Rectal smooth muscle tissue (tissue), 1 donor: ENCODE results near the gene CHP1.
"Not testable (repeated sequence)": the region's sequence is repeated elsewhere in the genome, so short reads cannot be mapped to it uniquely, and the experiment has no call there.

Experiments
- H3K27ac ChIP-seq: one replicate; pipeline ENCODE4 v1.7.0; 2013; ENCODE audit warnings: low read depth, low read length, inconsistent platforms
- H3K27me3 ChIP-seq: one replicate; pipeline ENCODE4 v1.7.0; 2013; ENCODE audit warnings: low read length; ENCODE audit not compliant: control insufficient read depth, insufficient read depth
- H3K36me3 ChIP-seq: one replicate; pipeline ENCODE4 v1.7.0; 2013; ENCODE audit warnings: low read length; ENCODE audit not compliant: control insufficient read depth, insufficient read depth
- H3K4me1 ChIP-seq: one replicate; pipeline ENCODE4 v1.7.0; 2013; ENCODE audit warnings: low read length; ENCODE audit not compliant: control insufficient read depth, insufficient read depth
- H3K4me3 ChIP-seq: one replicate; pipeline ENCODE4 v1.7.0; 2013; ENCODE audit warnings: low read length
- H3K9ac ChIP-seq: one replicate; pipeline ENCODE4 v1.7.0; 2013; ENCODE audit warnings: low read length

The CHP1 gene

GRCh38 chr15:41284427-41285177 is 53.5 kb downstream of the CHP1 start:
- peak overlapping the region; percentile 95 for H3K9ac ChIP-seq
- H3K4me1 ChIP-seq = peaks cover 5% of the 10 kb centered on the region
- H3K27ac ChIP-seq = peak overlapping the region; percentile 92
- peaks cover 7% of the 10 kb centered on the region for H3K36me3 ChIP-seq
- H3K4me3 ChIP-seq = peak overlapping the region; percentile 96
- H3K27me3 ChIP-seq = no peaks in the 10 kb centered on the region

GRCh38 chr15:41285285-41285684 is 54.2 kb downstream of the CHP1 start:
- Histone ChIP-seq H3K4me3 (peak overlapping the region; percentile 96), H3K27me3 (no peaks in the 10 kb centered on the region), H3K36me3 (peaks cover 5% of the 10 kb centered on the region), H3K4me1 (peaks cover 5% of the 10 kb centered on the region), H3K9ac (no peak overlapping the region), H3K27ac (no peak overlapping the region)

GRCh38 chr15:41286665-41287333 is 55.7 kb downstream of the CHP1 start:
- H3K27me3 ChIP-seq = no peaks in the 10 kb centered on the region
- peaks cover 5% of the 10 kb centered on the region for H3K4me1 ChIP-seq
- no peak overlapping the region for H3K4me3 ChIP-seq
- no peak overlapping the region for H3K27ac ChIP-seq
- H3K9ac ChIP-seq = no peak overlapping the region
- H3K36me3 ChIP-seq = peaks cover 5% of the 10 kb centered on the region

- H3K4me1 ChIP-seq = peaks cover 5% of the 10 kb centered on the region
- H3K9ac ChIP-seq = no peak overlapping the region
- H3K27me3 ChIP-seq = no peaks in the 10 kb centered on the region
- peaks cover 5% of the 10 kb centered on the region for H3K36me3 ChIP-seq
- H3K27ac ChIP-seq = no peak overlapping the region
- H3K4me3 ChIP-seq = no peak overlapping the region
Observed at GRCh38 chr15:41288464-41288863, 57.4 kb downstream of the CHP1 start.

DNA sequence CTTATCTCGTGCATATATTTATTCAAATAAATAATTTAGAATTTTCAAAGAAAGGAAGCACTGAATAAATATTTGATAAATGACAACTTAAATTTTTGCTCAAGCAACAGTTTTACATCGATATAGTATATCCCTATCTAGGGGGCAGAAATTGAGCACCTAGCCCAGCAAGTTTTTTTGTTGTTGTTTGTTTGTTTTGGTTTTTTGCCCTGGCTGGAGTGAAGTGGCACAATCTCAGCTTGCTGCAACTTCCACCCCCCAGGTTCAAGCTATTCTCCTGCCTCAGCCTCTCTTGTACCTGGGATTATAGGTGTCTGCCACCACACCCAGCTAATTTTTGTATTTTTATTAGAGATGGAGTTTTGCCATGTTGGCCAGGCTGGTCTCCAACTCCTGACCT is 58.9 kb downstream of the CHP1 start:
- Histone ChIP-seq H3K9ac (no peak overlapping the region), H3K4me3 (no peak overlapping the region), H3K27me3 (no peaks in the 10 kb centered on the region), H3K4me1 (peaks cover 5% of the 10 kb centered on the region), H3K36me3 (peaks cover 5% of the 10 kb centered on the region), H3K27ac (no peak overlapping the region)

DNA sequence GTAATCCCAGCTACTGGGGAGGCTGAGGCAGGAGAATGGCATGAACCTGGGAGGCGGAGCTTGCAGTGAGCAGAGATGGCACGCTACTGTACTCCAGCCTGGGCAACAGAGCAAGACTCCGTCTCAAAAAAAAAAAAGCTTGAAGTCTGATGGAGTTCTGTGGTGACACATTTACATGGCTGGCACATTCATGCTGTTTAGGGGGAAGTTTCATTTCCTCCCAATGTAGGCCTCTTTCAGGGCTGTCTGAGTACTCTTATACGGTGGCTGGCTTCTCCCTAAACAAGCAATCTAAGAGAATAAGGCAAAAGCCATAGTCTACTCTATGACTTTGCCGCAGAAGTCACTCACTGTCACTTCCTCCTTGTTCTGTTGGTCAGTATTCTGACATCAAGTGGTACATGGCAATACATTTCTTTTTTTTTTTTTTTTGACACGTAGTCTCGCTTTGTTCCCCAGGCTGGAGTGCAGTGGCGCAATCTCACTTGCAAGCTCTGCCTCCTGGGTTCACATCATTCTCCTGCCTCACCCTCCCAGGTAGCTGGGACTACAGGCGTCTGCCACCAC is 60.1 kb downstream of the CHP1 start:
- no peak overlapping the region for H3K9ac ChIP-seq
- H3K4me3 ChIP-seq = no peak overlapping the region
- H3K27me3 ChIP-seq = no peaks in the 10 kb centered on the region
- H3K27ac ChIP-seq = no peak overlapping the region
- H3K4me1 ChIP-seq = no peaks in the 10 kb centered on the region
- peaks cover 5% of the 10 kb centered on the region for H3K36me3 ChIP-seq

GRCh38 chr15:41292521-41292920 is 61.5 kb downstream of the CHP1 start:
- Histone ChIP-seq H3K4me1 (no peaks in the 10 kb centered on the region), H3K27me3 (no peaks in the 10 kb centered on the region), H3K27ac (no peak overlapping the region), H3K4me3 (no peak overlapping the region), H3K9ac (no peak overlapping the region), H3K36me3 (peaks cover 5% of the 10 kb centered on the region)

- H3K27me3 ChIP-seq, H3K4me1 ChIP-seq, H3K27ac ChIP-seq, H3K9ac ChIP-seq, H3K4me3 ChIP-seq, H3K36me3 ChIP-seq: not testable (repeated sequence)
Observed at GRCh38 chr15:41301139-41301538, 70.1 kb downstream of the CHP1 start.

- H3K4me3 ChIP-seq = no peak overlapping the region
- no peaks in the 10 kb centered on the region for H3K36me3 ChIP-seq
- H3K9ac ChIP-seq = no peak overlapping the region
- H3K27me3 ChIP-seq = no peaks in the 10 kb centered on the region
- H3K27ac ChIP-seq = no peak overlapping the region
- H3K4me1 ChIP-seq = no peaks in the 10 kb centered on the region
Observed at GRCh38 chr15:41301587-41301986, 70.5 kb downstream of the CHP1 start.

DNA sequence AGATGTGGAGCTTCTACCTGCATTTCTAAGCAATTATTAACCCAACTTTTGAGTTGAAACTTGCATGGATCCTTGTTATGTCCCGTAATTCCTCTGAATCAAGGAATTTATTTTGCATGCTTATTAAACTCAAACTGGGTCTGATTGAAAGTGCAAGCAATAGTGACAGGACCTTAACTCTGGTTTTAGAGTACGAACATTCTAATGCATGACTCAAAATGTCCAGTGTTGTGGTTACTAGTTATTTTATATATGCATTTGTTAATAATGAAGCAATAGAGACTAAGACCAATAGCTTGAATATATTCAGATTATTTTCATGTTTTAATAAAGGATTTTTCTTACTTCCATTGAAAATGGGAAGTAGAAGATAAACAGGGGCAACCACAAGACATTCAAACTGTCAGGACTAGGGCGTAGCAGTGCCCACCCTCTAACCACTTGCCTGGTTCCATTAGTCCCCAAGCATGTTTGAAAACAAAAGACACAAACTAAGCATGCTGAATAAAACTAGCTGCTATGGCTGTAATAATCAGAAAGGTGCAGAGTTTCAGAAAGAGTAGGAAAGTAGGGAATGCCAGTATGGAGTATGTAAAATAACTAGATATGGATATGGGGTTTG is 73.2 kb downstream of the CHP1 start:
- no peaks in the 10 kb centered on the region for H3K36me3 ChIP-seq

DNA sequence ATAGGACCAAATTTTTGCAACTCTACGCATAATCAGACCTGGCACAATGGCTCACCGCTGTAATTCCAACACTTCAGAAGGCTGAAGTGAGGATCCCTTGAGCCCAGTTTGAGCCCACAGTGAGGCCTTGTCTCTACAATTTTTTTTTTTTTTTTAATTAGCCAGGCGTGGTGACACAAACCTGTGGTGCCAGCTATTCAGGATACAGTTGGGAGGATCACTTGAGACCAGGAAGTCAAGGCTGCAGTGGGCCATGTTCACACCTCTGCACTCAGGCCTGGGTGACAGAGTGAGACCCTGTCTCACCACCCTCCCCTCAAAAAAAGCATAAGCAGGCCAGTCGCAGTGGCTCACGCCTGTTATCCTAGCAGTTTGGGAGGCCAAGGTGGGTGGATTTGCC is 76.6 kb downstream of the CHP1 start:
- H3K4me3 ChIP-seq = no peak overlapping the region
- H3K27me3 ChIP-seq = no peaks in the 10 kb centered on the region
- no peak overlapping the region for H3K9ac ChIP-seq
- H3K4me1 ChIP-seq = no peaks in the 10 kb centered on the region
- no peak overlapping the region for H3K27ac ChIP-seq
- peaks cover 2% of the 10 kb centered on the region for H3K36me3 ChIP-seq

More for the DNA sequence above, 73.2 kb downstream of the CHP1 start:
- Histone ChIP-seq H3K27me3 (no peaks in the 10 kb centered on the region), H3K4me1 (no peaks in the 10 kb centered on the region), H3K27ac (no peak overlapping the region), H3K9ac (no peak overlapping the region), H3K4me3 (no peak overlapping the region)

DNA sequence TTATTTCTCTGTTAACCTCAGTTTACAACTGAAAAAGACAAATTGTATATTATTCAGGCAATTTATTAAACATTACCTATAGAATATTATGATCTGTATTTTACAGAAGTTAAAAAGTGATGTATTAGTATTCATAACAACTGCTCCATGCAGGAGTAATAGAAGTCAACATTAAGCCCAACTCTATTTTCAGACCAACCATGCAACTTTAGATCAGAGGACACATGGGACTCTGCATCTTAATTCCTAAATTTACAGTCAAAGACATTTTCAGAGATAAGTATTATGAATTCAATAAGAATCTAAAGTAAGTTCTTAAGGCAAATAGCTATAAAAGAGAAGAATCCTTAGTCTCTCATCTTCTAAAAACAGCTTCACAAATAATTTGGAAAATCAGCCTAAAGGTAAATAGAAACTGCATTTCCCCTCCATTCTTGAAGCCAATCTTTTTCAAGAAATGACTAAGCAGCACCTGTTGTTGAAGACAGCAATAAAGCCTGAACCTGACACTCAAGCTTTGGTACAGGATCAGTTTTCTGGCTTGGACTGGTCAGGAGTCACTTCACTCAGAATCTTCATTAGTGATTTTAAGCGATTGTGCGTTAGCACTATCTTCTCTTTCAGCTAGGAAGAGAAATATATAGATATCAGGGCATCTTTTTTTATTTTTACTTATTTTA is 78.3 kb downstream of the CHP1 start:
- Histone ChIP-seq H3K27ac (no peak overlapping the region), H3K4me1 (no peaks in the 10 kb centered on the region), H3K4me3 (no peak overlapping the region), H3K36me3 (peaks cover 2% of the 10 kb centered on the region), H3K9ac (no peak overlapping the region), H3K27me3 (no peaks in the 10 kb centered on the region)
